SU-DHL-6 (cell line): Measurements from ENCODE around the gene CFAP97D2.

Experiments used
- EZH2phosphoT487 ChIP-seq: fragments of 200-600 bp; sonication (generic), shearing (Covaris generic); conservative IDR thresholded peaks from 2 replicates; pipeline ENCODE4 v1.6.1; 2018; ENCODE audit warnings: mild to moderate bottlenecking, antibody characterized with exemption, low read length, moderate library complexity, mixed read lengths
- TF ChIP-seq, protein P1 (sequence below): fragments of 200-600 bp; sonication (generic); IDR thresholded peaks from one replicate; pipeline ENCODE4 v1.5.1; 2017; ENCODE audit warnings: antibody characterized with exemption, mild to moderate bottlenecking, low read length, moderate library complexity; ENCODE audit not compliant: insufficient read depth, poor library complexity, severe bottlenecking

DNA sequence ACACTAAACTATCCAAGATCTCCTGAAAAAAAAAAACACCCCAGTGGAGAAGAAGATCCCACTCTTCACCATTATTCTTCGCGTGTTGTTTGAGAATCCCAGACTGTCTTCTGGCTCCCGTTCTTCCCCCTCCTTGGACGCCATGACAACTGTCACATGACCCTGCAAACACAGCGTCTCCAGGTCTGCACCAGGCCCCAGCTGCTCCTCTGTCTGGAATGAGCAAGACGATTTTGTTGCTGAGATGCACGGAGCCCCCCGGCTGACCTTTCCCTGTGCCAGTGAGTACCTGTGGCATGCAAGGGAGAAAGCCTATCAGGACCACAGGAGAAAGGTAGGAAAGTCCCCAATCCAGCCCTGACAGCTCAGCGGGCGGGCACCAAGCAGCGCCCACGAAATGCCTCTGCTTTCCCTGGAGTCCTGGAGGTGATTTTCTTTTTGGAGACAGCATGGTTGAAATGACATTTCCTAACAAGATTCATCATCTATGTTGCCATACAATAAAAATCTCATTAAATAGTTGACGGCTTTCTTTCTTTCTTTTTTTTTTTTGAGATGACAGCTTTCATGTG, at the start of gene CFAP97D2:
- TF ChIP-seq, protein P1, sequence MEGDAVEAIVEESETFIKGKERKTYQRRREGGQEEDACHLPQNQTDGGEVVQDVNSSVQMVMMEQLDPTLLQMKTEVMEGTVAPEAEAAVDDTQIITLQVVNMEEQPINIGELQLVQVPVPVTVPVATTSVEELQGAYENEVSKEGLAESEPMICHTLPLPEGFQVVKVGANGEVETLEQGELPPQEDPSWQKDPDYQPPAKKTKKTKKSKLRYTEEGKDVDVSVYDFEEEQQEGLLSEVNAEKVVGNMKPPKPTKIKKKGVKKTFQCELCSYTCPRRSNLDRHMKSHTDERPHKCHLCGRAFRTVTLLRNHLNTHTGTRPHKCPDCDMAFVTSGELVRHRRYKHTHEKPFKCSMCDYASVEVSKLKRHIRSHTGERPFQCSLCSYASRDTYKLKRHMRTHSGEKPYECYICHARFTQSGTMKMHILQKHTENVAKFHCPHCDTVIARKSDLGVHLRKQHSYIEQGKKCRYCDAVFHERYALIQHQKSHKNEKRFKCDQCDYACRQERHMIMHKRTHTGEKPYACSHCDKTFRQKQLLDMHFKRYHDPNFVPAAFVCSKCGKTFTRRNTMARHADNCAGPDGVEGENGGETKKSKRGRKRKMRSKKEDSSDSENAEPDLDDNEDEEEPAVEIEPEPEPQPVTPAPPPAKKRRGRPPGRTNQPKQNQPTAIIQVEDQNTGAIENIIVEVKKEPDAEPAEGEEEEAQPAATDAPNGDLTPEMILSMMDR: no peak
- no peak for TF ChIP-seq EZH2phosphoT487
